Stimulated activated CD4-positive, alpha-beta T cell treated with anti-CD3 and anti-CD28 coated beads, Interleukin-2, amount 100 ng/mL, for 24 hours (primary cell): ENCODE data around the gene TCN1.
"Not testable (repeated sequence)": the region's sequence is repeated elsewhere in the genome, so short reads cannot be mapped to it uniquely, and the experiment has no call there.

Source experiments
- DNase-seq, 2 donors: peaks; one replicate each; pipeline ENCODE4 v3.0.0-alpha.2; 2020

The TCN1 gene, protein sequence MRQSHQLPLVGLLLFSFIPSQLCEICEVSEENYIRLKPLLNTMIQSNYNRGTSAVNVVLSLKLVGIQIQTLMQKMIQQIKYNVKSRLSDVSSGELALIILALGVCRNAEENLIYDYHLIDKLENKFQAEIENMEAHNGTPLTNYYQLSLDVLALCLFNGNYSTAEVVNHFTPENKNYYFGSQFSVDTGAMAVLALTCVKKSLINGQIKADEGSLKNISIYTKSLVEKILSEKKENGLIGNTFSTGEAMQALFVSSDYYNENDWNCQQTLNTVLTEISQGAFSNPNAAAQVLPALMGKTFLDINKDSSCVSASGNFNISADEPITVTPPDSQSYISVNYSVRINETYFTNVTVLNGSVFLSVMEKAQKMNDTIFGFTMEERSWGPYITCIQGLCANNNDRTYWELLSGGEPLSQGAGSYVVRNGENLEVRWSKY

DNA sequence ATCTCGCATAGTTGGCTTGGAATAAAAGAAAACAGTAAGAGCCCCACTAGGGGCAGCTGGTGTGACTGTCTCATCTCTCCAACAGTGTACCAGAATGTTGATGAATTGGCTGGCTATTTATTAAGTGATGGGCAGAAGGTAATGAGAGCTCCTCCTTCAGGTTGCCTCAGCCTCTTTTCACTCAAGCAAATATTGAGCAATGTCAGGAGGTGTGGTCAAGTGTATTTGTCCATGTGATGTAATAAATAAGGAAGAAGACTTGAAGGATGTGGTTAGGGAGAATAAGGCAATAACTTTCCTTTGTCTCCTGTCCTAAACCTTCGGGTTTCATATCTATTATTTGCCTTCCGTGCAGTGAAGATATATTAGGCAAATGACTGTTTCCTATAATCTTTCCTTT, at the start of gene TCN1:
TCN1 (minus strand) TSS at position 91 of the 400 bp plus-strand sequence; CDS start at position 74, 17 bp downstream.
- DNase-seq: no peak

DNA sequence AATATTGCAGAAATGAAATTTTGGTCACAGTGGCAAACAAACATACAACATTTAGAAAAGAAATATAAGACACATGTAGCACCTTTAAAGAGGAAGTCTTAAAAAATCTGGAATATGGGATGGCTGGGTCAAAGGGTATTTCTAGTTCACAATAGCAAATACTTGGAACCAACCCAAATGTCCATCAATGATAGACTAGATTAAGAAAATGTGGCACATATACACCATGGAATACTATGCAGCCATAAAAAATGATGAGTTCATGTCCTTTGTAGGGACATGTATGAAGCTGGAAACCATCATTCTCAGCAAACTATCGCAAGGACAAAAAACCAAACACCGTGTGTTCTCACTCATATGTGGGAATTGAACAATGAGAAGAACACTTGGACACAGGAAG, 37.3 kb upstream of the TCN1 start:
- DNase-seq: not testable (repeated sequence)

DNA sequence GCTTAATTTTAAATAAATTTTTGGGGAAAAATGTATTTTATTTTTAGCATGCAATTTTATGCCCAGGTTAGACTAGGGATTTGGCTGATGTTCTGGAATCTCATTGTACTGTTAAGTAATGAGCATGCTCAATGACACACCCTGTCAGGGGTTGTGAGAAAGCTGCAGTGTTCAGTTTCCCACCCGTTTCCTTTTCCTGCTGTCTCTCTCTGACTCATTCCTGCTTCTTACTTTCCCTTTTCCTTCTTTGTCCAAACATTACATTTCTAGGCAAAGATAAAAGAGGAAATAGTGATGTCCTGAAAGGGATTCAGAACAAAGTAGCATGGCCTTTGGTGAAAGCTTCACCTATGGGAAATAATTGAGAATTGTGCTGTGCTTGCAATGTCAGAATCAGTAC, 35.0 kb upstream of the TCN1 start:
- DNase-seq: no peak

DNA sequence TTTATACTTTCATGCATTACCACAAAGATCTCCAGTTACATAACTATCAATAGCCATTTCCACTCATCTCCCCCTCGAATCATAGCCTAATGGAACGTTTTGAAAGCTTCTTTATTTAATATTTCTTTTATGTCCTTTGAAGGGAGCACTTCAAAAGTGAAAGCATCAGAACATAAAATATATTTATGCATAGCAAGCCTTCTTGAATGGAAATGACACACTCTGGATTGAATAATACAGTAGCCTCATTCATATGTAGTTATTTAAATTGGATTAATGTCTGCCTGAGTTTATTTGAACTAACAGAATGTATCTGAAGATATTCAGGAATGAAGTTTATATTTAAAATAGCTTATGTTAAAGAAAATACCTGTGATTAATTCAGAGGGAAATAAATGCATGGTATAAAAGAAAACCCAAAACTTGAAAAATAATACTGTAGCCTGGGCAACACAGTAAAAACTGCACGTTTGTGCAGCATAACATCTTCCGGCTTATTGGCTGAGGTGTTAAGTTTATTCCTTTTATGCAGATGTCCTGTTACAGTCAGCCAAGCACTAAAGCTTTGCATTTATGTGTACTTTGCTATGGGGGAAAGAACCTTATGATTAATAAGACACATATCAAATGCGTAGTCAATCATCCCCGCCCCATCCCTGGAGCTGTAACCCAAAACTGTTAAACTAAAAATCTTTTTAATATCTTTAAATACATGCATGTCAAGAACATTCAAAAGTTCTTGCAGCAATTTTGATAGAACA, 34.3 kb upstream of the TCN1 start:
- DNase-seq: no peak

DNA sequence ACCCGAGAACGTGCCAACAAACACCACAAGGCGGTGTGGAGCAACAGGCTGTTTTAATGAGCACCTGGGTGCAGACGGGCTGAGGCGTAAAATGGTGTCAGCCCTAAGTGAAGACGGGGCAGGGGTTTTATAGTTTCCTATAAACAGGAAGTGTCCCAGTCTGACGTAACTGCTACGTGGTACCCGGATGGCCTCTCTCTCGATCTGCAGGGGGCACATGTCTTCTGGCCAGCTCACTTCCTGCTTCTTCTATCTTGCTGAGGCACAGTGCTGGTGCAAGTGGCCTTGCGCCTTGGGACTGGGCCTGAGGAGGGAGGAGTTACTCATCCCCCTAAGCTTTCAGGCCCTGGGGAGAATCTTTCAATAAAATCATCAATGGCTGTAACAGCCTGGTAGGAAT, 33.2 kb upstream of the TCN1 start:
- no peak for DNase-seq

DNA sequence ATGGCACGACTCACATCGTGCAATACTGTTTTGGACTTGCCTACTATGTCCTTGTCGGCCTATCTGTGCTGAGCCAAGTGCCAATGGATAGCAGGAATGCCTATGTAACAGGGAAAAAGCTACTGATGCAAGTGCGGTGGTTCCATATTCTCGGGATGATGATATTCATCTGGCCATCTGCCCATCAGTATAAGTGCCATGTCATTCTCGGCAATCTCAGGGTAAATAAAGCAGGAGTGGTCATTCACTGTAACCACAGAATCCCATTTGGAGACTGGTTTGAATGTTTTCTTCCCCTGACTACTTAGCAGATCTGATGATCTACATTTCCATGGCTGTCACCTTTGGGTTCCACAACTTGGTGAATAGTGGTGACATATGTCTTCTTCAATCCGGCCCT, 32.4 kb upstream of the TCN1 start:
- DNase-seq: no peak

DNA sequence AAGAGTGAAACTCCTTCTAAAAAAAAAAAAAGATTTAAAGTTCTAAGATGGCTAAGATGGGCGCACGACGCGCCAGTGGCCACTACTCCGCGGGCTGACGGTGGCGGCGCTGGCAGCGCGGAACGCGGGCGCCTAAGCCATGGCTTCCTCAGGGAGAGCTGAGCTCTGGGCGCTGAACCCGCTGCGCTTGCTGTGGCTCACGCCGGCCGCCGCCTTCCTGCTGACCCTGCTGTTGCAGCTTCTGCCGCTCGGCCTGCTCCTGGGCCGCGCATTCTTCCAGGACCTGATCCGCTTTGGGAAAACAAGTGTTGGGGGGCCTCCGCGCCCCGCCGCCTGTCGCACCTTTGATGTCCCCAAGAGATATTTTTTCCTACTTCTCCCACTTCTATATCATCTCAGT, 31.8 kb upstream of the TCN1 start:
- no peak for DNase-seq

DNA sequence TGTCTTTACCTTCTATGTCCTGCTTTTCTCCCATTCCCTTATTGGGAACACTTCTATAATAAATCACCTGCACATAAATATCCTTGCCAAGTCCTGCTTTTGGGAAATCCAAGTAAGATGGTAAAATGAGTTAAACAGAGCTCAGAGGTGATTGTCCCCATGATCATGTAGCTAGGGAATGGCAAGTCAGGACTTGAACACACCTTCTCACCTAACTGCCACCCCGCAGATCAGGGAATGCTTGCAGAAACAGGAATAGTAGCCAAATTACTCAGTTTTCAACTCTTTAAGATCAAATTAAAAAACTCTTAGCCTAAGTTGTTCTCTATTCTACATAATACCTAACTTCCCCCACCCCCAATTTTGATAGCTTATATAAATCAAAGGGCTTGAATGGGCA, 28.3 kb upstream of the TCN1 start:
- no peak for DNase-seq

DNA sequence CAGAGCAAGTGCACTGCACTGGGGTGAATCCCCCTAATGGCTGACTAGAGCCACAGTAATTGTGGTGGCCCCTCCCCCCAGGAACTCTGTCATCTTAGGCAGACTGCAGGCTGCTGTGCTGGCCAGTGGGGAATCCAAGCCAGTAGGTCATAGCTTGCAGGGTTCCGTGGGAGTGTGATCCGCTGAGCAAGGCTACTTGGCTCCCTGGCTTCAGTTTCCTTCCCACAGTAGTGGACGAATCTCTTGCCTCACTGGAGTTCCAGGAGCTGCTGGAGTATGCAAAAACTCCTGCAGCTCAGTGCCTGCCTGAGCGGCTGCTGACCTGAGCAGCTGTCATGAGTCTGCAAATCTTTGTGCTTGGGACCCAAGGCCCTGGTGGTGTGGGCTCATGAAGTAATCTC, 25.5 kb upstream of the TCN1 start:
- DNase-seq: no peak

DNA sequence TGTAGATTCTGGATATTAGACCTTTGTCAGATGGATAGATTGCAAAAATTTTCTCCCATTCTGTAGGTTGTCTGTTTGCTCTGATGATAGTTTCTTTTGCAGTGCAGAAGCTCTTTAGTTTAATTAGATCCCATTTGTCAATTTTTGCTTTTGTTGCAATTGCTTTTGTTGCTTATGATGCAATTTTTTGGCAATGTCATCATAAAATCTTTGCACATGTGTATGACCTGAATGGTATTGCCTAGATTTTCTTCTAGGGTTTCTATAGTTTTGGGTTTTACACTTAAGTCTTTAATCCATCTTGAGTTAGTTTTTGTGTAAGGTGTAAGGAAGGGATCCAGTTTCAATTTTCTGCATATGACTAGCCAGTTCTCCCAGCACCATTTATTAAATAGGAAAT, 20.9 kb upstream of the TCN1 start:
- DNase-seq: not testable (repeated sequence)

DNA sequence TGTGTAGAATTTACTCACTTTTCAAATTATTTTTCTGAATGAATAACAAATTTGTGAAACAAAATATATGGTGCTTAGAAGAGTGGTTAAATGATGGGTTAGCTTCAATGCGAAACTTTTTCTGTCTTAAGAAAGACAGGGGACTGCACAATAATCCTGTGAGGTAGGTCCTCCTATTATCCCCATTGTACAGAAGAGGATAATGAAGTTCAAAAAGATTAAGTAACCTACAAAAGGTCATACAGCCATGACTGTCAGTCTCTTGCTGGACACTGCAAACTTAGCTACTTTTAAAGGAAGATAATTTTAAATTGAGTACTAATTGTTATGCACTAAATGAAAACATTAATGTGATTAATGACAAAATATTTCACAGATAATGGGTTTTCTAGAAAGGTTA, 17.3 kb upstream of the TCN1 start:
- no peak for DNase-seq

DNA sequence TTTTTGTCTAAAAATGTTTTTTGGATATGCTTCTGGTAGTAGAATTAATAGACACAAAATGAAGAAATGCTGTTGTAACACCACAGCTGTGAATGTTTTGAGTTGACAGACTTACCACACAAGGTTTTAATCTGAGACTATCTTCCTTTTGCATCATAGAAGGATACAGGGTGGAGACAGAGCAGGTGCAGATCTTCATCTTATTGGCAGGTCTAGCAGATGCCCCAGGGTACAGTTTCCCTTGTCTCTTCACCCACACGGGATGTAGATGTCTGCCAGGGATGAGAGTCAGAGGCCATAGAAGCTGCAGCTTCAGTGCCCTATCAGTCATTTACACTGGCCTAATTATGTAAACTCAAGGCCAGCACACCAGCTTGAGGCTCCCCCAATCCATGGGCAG, 13.3 kb upstream of the TCN1 start:
- no peak for DNase-seq

DNA sequence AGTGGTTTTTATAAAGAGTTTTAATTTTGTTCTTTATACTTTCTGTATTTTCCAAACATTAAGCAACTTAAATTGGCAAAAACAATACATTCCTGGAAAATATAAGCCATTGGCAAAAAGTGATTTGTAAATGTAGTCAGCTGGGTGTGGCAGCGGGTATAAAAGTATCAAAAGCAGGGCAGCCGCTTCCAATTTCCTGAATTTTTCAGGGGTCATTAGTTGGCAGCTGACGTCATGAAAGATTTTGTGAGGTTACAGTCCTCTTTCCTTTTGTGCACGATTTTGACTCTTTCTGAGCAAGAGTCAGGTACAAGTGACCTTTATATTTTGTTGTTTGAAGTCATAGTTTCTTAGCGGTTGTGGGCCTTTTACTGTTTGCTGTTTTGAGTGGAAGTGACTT, 12.3 kb upstream of the TCN1 start, which contains the start of gene OOSP3:
OOSP3 (plus strand) TSS at position 208 of the 400 bp plus-strand sequence; CDS start at position 235, 27 bp downstream.
- DNase-seq: no peak

DNA sequence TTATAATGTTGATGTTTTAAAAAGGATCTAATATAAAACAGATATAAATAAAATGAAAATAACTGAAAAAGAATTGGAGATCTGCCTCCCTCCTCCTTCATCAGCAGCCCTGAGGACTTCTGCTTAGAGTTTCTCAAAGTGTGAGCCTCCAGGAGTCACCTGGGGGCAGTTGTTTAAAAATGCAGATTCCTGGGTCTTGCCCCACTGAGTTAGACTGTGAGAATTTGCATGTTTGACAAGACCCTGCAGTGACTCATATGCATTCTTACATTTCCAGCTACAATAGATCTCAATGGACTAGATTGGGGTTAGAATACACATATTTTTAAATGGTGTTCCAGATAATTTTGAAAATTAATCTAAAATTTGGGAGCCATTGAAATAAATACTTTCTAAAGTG, 11.5 kb upstream of the TCN1 start:
- no peak for DNase-seq

DNA sequence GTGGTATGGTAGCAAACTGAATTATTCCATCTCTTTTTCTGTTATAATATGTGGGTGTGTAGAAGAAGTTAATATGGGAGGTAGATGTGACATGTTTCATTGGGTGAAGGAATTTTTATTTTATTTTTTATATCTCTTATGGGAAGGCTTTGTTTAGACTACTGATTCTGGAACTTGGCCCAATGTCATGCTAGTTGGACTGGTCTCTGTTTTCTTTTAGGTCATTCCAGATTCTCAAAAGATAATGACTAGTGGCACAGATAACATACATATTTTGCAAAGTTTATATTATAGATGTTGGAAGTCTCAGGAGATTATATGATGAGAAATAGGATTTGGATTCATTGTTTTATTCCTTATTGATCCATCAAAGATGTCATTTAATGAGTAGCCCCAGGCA, 11.0 kb upstream of the TCN1 start:
- DNase-seq: no peak

DNA sequence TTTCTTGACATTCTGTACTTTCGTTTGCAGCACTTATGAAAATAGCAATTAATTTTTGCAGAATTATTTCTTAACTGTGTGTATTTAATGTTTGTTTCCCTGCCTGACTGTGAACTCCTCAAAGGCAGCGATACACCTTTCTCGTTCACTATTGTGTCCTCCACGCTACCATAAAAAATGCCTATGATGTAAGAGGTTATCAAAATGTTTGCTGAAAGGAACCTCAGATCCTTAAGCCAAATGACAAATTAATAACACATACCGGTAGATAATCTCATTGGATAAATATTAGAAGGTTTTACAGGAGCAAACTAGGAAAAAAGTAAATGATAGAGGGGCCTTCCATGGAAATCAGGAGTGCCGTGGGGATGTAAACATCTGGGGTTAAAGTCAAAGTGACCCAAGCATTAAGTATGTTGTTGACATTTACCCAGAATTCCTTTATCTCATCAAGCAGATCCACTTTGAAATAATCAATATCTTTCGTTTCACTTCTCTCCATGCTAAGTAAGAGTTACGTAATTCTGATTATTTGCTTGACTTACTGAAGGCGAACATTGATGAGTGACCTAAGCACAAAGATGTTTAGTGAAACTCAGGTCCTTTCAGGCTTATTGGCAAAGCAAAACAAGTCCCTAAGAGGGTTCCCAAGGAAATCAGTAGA, 9.7 kb upstream of the TCN1 start:
- no peak for DNase-seq

DNA sequence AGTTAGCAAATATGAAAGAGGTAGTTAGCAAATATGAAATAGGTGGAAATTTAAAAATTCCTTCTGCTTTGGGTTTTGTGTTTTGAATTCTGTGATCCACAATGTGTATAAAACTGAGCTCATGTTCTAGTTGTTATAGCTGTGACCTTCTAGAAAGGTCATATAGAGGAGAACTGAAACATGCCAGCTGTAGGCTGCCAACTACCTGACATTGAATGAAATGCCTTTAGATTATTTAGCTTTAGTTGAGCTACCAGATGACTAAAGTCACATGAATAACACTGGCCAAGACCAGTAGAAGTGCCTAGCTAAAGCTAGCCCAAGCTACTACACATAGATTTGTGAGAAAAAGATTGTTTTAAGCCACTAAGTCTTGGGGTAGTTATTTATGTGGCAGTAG, 5.8 kb upstream of the TCN1 start:
- DNase-seq: no peak

DNA sequence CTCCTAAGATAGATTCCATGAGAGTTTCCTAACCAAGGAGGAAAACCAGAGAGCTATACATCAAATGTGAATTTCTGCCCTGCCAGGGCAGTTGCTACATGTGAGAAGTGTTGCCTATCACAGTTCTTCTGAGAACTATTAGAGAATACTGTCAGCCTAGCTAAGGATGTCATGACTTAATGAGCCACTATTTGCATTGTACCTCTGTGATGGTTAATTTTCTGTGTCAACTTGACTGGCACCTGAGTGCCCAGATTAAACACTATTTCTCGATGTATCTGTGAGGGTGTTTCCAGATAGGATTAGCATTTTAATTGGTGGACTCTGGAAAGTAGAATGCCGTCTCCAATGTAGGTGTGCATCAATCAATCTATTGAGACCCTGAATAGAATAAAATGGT, 1.7 kb upstream of the TCN1 start:
- DNase-seq: no peak

DNA sequence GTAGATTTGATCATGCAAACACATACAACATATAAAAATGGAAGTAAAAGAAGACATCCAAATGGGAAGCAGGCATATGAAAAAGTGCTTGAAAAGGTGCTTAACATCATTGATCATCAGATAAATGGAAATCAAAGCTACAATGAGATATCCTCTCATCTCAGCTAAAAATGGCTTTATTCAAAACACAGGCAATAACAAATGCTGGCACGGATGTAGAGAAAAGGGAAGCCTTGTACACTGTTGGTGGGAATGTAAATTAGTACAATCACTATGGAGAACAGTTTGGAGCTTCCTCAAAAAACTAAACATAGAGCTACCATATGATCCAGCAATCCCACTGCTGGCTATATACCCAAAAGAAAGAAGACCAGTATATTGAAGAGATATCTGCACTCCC, 549 bp upstream of the TCN1 start:
- no peak for DNase-seq

DNA sequence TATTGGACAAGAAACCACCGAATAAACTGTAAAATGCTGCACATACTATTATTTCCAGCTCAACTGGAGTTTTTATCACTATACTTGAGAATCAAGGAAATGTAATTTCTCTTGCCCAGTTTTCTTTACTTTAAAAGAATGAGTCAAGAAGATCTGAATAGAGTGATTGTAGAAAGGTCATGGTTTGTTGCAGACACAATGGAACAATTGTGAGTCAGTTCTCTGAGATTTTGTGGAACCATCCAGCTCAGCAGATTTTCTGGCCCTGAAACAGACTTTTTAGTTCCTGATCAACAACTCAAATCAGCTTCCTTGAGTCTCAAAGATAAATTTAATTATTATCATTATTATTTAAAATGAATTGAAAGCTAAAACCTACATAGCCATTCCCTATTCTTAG, 1.3 kb downstream of the TCN1 start:
- no peak for DNase-seq

DNA sequence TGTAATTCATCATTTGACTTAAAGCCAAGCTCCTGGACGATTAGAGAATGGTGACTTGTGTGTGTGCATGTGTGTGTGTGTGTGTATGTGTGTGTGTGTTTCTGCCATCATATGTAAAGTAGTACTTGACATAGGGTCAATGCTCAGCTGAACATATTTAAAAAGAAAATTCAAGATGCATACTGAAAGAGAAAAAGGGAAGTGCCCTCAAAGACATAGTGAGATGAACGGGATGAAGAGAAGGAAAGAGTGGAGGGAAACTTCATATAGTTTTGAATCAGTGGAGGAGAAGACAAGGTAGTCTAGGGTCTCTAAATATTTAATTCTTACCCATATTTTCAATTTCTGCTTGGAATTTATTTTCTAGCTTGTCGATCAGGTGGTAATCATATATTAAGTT, 4.0 kb downstream of the TCN1 start:
- DNase-seq: no peak

DNA sequence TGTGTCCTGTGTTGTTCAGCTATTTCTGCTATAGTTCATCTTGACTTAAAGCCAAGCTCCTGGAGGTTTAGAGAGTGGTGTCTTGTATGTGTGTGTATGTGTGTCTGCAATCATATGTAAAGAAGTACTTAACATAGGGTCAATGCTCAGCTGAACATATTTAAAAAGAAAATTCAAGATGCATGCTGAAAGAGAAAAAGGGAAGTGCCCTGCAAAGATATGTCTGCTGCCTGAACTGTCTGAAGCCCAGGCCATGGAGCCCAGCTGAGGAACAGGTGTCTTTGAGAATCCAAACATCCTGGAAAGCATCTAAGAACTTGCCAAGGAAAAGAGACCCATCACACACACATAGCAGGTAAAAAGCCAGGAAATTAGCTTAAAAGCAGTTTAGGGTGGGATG, 6.6 kb downstream of the TCN1 start:
- no peak for DNase-seq
